MM.1S (cell line): ENCODE results near the gene GFI1.

Source experiments
- DNase-seq: peaks from one replicate; pipeline ENCODE4 v3.0.0-alpha.2; 2015
- H2AFZ ChIP-seq: fragments of 300-600 bp; sonication (generic); 2 replicates; pipeline ENCODE4 v1.6.0; 2016; ENCODE audit warnings: antibody characterized with exemption, low read length
- H3F3A ChIP-seq: fragments of 300-600 bp; sonication (generic); 2 replicates; pipeline ENCODE4 v1.6.1; 2016; ENCODE audit warnings: mild to moderate bottlenecking, antibody characterized with exemption, low read length, moderate library complexity, mixed read lengths; ENCODE audit not compliant: insufficient read depth
- H3K27ac ChIP-seq: fragments of 300-600 bp; sonication (generic); 2 replicates; pipeline ENCODE4 v1.5.1; 2016; ENCODE audit warnings: mild to moderate bottlenecking, low read length
- H3K27me3 ChIP-seq: fragments of 300-600 bp; sonication (generic); replicated peaks from 2 replicates; pipeline ENCODE4 v1.6.0; 2016; ENCODE audit warnings: low read length; ENCODE audit not compliant: insufficient read depth
- H3K36me3 ChIP-seq: fragments of 300-600 bp; sonication (generic); replicated peaks from 2 replicates; pipeline ENCODE4 v1.6.1; 2016; ENCODE audit warnings: mild to moderate bottlenecking, low read length, mixed read lengths; ENCODE audit not compliant: insufficient read depth
- H3K4me1 ChIP-seq: fragments of 300-600 bp; sonication (generic); 2 replicates; pipeline ENCODE4 v1.6.1; 2016; ENCODE audit warnings: low read length, mixed read lengths
- H3K4me2 ChIP-seq: fragments of 300-600 bp; sonication (generic); 2 replicates; pipeline ENCODE4 v1.6.0; 2016; ENCODE audit warnings: low read depth, low read length
- H3K4me3 ChIP-seq: fragments of 300-600 bp; sonication (generic); 2 replicates; pipeline ENCODE4 v1.5.1; 2016; ENCODE audit warnings: low read length, mixed read lengths
- H3K79me2 ChIP-seq: fragments of 300-600 bp; sonication (generic); 2 replicates; pipeline ENCODE4 v1.6.1; 2016; ENCODE audit warnings: mixed run types, low read length, mixed read lengths
- H3K9ac ChIP-seq: fragments of 300-600 bp; sonication (generic); 2 replicates; pipeline ENCODE4 v1.6.1; 2016; ENCODE audit warnings: low read length, mixed read lengths
- H3K9me2 ChIP-seq: fragments of 300-600 bp; sonication (generic); replicated peaks from 2 replicates; pipeline ENCODE4 v1.6.1; 2016; ENCODE audit warnings: mild to moderate bottlenecking, low read length, mixed read lengths; ENCODE audit not compliant: insufficient read depth
- H3K9me3 ChIP-seq: fragments of 300-600 bp; sonication (generic); replicated peaks from 2 replicates; pipeline ENCODE4 v1.6.1; 2016; ENCODE audit warnings: mild to moderate bottlenecking, low read length, mixed read lengths; ENCODE audit not compliant: insufficient read depth
- H4K20me1 ChIP-seq: fragments of 300-600 bp; sonication (generic); 2 replicates; pipeline ENCODE4 v1.6.1; 2016; ENCODE audit warnings: mild to moderate bottlenecking, low read length, moderate library complexity, mixed read lengths; ENCODE audit not compliant: insufficient read depth
- CTCF ChIP-seq: fragments of 300-600 bp; sonication (generic); IDR thresholded peaks from 2 replicates; pipeline ENCODE4 v1.5.1; 2016; ENCODE audit warnings: antibody characterized with exemption, low read length, mixed read lengths
- EZH2 ChIP-seq: fragments of 300-600 bp; sonication (generic); optimal IDR thresholded peaks from 2 replicates; pipeline ENCODE3; 2017; ENCODE audit warnings: low read depth, mild to moderate bottlenecking, antibody characterized with exemption, low read length, mixed read lengths
- EZH2phosphoT487 ChIP-seq: fragments of 300-600 bp; sonication (generic); IDR thresholded peaks from 2 replicates; pipeline ENCODE4 v1.6.1; 2018; ENCODE audit warnings: antibody characterized with exemption, low read length

GFI1 gene

GRCh38 chr1:92447033-92447681 lies 39.6 kb downstream of the GFI1 start:
- Histone ChIP-seq H2AFZ (no peak overlapping the region), H4K20me1 (no peaks in the 10 kb centered on the region), H3K9ac (no peak overlapping the region), H3K4me1 (no peaks in the 10 kb centered on the region), H3K27me3 (no peaks in the 10 kb centered on the region), H3K9me2 (no peaks in the 10 kb centered on the region), H3K79me2 (no peaks in the 10 kb centered on the region), H3K27ac (no peak overlapping the region), H3K9me3 (no peaks in the 10 kb centered on the region), H3K36me3 (no peaks in the 10 kb centered on the region), H3F3A (no peaks in the 10 kb centered on the region), H3K4me3 (no peak overlapping the region), H3K4me2 (no peak overlapping the region)
- no peak for DNase-seq
- no peak for TF ChIP-seq EZH2
- TF ChIP-seq EZH2phosphoT487: no peak
- TF ChIP-seq CTCF: no peak

DNA sequence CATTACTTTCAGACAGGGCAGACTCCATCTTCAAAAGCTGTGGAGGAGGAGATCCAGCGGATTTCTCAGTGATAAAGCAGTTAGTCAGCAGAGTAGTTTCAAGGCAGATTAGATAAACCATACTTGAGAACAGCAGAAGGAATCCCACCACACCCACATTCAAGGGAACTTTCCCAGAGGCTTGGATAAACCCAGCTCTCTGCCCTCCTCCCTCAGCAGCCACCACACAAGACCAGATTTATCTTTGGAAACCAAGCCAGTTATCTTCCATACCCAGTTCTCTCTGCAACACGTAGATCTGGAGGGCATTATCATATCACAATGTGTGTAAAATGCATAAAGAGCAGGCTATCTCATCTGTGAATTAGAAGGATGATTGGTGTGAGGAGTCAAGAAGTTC lies 40.2 kb downstream of the GFI1 start:
- no peaks in the 10 kb centered on the region for H4K20me1 ChIP-seq
- no peak overlapping the region for H3K4me3 ChIP-seq
- no peaks in the 10 kb centered on the region for H3F3A ChIP-seq
- H3K9ac ChIP-seq: no peak overlapping the region
- no peak overlapping the region for H3K4me2 ChIP-seq
- H3K4me1 ChIP-seq: no peaks in the 10 kb centered on the region
- H3K9me3 ChIP-seq: no peaks in the 10 kb centered on the region
- H3K9me2 ChIP-seq: no peaks in the 10 kb centered on the region
- DNase-seq: no peak
- no peak overlapping the region for H3K27ac ChIP-seq
- no peak overlapping the region for H2AFZ ChIP-seq
- TF ChIP-seq EZH2 (no peak), EZH2phosphoT487 (no peak), CTCF (no peak)
- H3K79me2 ChIP-seq: no peaks in the 10 kb centered on the region
- no peaks in the 10 kb centered on the region for H3K27me3 ChIP-seq
- no peaks in the 10 kb centered on the region for H3K36me3 ChIP-seq

GRCh38 chr1:92445865-92446264 lies 40.9 kb downstream of the GFI1 start:
- H3K9ac ChIP-seq: no peak overlapping the region
- no peaks in the 10 kb centered on the region for H3K9me2 ChIP-seq
- DNase-seq: no peak

More at GRCh38 chr1:92445865-92446264, 40.9 kb downstream of the GFI1 start:
- TF ChIP-seq EZH2 (no peak), EZH2phosphoT487 (no peak), CTCF (no peak)
- Histone ChIP-seq H3F3A (no peaks in the 10 kb centered on the region), H3K4me2 (no peak overlapping the region), H3K36me3 (no peaks in the 10 kb centered on the region), H3K27ac (no peak overlapping the region), H3K79me2 (no peaks in the 10 kb centered on the region), H3K27me3 (no peaks in the 10 kb centered on the region), H3K4me1 (no peaks in the 10 kb centered on the region), H4K20me1 (no peaks in the 10 kb centered on the region), H2AFZ (no peak overlapping the region), H3K9me3 (no peaks in the 10 kb centered on the region), H3K4me3 (no peak overlapping the region)
